ENCODE data around the gene RAP1A. TPM values are rescaled to one million over a fixed set of nuclear protein-coding genes. Genes with fewer than 3 reads are reported as not detected.
A peak's percentile ranks its signal among the peaks of the same experiment; 100 is the strongest.

RAP1A gene
- polyA plus RNA-seq, 1 donor (not counting 4 experiments of a cell fraction or from before 2014, with no cell fraction given), result 70.3 TPM

GRCh38 chr1:111654839-111655238 lies 35.2 kb downstream of the RAP1A start:
- H3K9me3 ChIP-seq (ENCODE audit: control insufficient read depth, low read depth, low read length), result no peaks in the 10 kb centered on the region
- no peaks in the 10 kb centered on the region for H3K4me1 ChIP-seq (ENCODE audit: control insufficient read depth, extremely low read depth, insufficient read depth, low read length)
- peaks cover 31% of the 10 kb centered on the region for H3K79me2 ChIP-seq (ENCODE audit: control insufficient read depth, insufficient read depth, low read length)
- no peak for DNase-seq (ENCODE audit: low read depth, low spot score)
- H3K9me1 ChIP-seq (ENCODE audit: control insufficient read depth, extremely low read depth, insufficient read depth, low read length), result no peaks in the 10 kb centered on the region
- H3K4me2 ChIP-seq (ENCODE audit: control insufficient read depth, extremely low read depth, insufficient read depth, low read depth, low read length), result no peak overlapping the region
- no peak for TF ChIP-seq EZH2 (IDR thresholded peaks at IDR 0.05; ENCODE audit: low read length)
- TF ChIP-seq CTCF (optimal IDR thresholded peaks at IDR 0.05 in 1 of 3, IDR thresholded peaks at IDR 0.05 in 1 of 3, conservative IDR thresholded peaks at IDR 0.05 in 1 of 3; ENCODE audit: extremely low read depth in 1 of 3, insufficient read depth in 2 of 3, low read length in 3 of 3), result no peak
- no peaks in the 10 kb centered on the region for H3K36me3 ChIP-seq (ENCODE audit: control insufficient read depth in 2 of 2, extremely low read depth in 1 of 2, insufficient read depth in 2 of 2, low read length in 2 of 2)
- FAIRE-seq, result no peak
- H3K4me3 ChIP-seq (ENCODE audit: control insufficient read depth in 2 of 3, extremely low read depth in 1 of 3, insufficient read depth in 2 of 3, low read depth in 1 of 3, low read length in 3 of 3), result no peak overlapping the region
- dilution Hi-C loops (cut with MboI; ENCODE audit: extremely low pct_ligation_motif_present, low sequenced_read_pairs), result no loop called here
- H3K9ac ChIP-seq (ENCODE audit: control insufficient read depth, extremely low read depth, insufficient read depth, low read length), result no peak overlapping the region
- H4K20me1 ChIP-seq (ENCODE audit: control insufficient read depth, extremely low read depth, insufficient read depth, low read length), result no peaks in the 10 kb centered on the region
- no peaks in the 10 kb centered on the region for H3K27me3 ChIP-seq (ENCODE audit: control insufficient read depth, extremely low read depth, insufficient read depth, low read length)
- no peak overlapping the region for H2AFZ ChIP-seq (ENCODE audit: control insufficient read depth, low read length)
- no peak overlapping the region for H3K27ac ChIP-seq (ENCODE audit: control insufficient read depth, insufficient read depth, low read length)

GRCh38 chr1:111656086-111657017 lies 36.8 kb downstream of the RAP1A start:
- H3K4me1 ChIP-seq (ENCODE audit: control insufficient read depth, extremely low read depth, insufficient read depth, low read length), result no peaks in the 10 kb centered on the region
- TF ChIP-seq CTCF (optimal IDR thresholded peaks at IDR 0.05 in 1 of 3, IDR thresholded peaks at IDR 0.05 in 1 of 3, conservative IDR thresholded peaks at IDR 0.05 in 1 of 3; ENCODE audit: extremely low read depth in 1 of 3, insufficient read depth in 2 of 3, low read length in 3 of 3), result peak; percentile 29 to 53 (median 44)
- TF ChIP-seq EZH2 (IDR thresholded peaks at IDR 0.05; ENCODE audit: low read length), result no peak
- H3K79me2 ChIP-seq (ENCODE audit: control insufficient read depth, insufficient read depth, low read length), result peaks cover 34% of the 10 kb centered on the region
- H3K4me3 ChIP-seq (ENCODE audit: control insufficient read depth in 2 of 3, extremely low read depth in 1 of 3, insufficient read depth in 2 of 3, low read depth in 1 of 3, low read length in 3 of 3), result no peak overlapping the region
- H3K9me3 ChIP-seq (ENCODE audit: control insufficient read depth, low read depth, low read length), result no peaks in the 10 kb centered on the region
- dilution Hi-C loops (cut with MboI; ENCODE audit: extremely low pct_ligation_motif_present, low sequenced_read_pairs), result no loop called here
- H3K27ac ChIP-seq (ENCODE audit: control insufficient read depth, insufficient read depth, low read length), result no peak overlapping the region
- H3K36me3 ChIP-seq (ENCODE audit: control insufficient read depth in 2 of 2, extremely low read depth in 1 of 2, insufficient read depth in 2 of 2, low read length in 2 of 2), result no peaks in the 10 kb centered on the region
- H2AFZ ChIP-seq (ENCODE audit: control insufficient read depth, low read length), result no peak overlapping the region
- FAIRE-seq (no peak), DNase-seq (ENCODE audit: low read depth, low spot score) (no peak)
- no peaks in the 10 kb centered on the region for H4K20me1 ChIP-seq (ENCODE audit: control insufficient read depth, extremely low read depth, insufficient read depth, low read length)
- H3K27me3 ChIP-seq (ENCODE audit: control insufficient read depth, extremely low read depth, insufficient read depth, low read length), result no peaks in the 10 kb centered on the region
- no peaks in the 10 kb centered on the region for H3K9me1 ChIP-seq (ENCODE audit: control insufficient read depth, extremely low read depth, insufficient read depth, low read length)
- no peak overlapping the region for H3K9ac ChIP-seq (ENCODE audit: control insufficient read depth, extremely low read depth, insufficient read depth, low read length)
- no peak overlapping the region for H3K4me2 ChIP-seq (ENCODE audit: control insufficient read depth, extremely low read depth, insufficient read depth, low read depth, low read length)
